ENCODE data around the gene RGS19.

- TF ChIP-seq TAF1 (IDR thresholded peaks at IDR 0.05; ENCODE audit: low read depth) (no peak), TEAD4 (IDR thresholded peaks at IDR 0.05) (no peak), YY1 (IDR thresholded peaks at IDR 0.05; ENCODE audit: low read depth) (no peak), CEBPB (IDR thresholded peaks at IDR 0.05) (no peak), MAX (IDR thresholded peaks at IDR 0.05) (no peak), NFIC (IDR thresholded peaks at IDR 0.05) (no peak)
Measured at GRCh38 chr20:64109831-64110391, 30.6 kb upstream of the RGS19 start.
